HUDEP-2 (cell line): Measurements from ENCODE around the gene FBXO11.

Experiments
- DNase-seq, 76 experiments: peaks; one replicate each; lab custom pipeline; 2025; ENCODE audit not compliant: unreplicated experiment in 76 of 76; lab: John Stamatoyannopoulos, UW

FBXO11 gene

GRCh38 chr2:47744074-47744473 lies 162.2 kb downstream of the FBXO11 start:
- no peak for DNase-seq

- no peak for DNase-seq
These were observed 164.7 kb downstream of the FBXO11 start for GRCh38 chr2:47741637-47742036.

- DNase-seq: no peak
These were observed 165.2 kb downstream of the FBXO11 start for GRCh38 chr2:47741101-47741500.
